Measurements from ENCODE around the gene CENPC.
A peak's percentile ranks its signal among the peaks of the same experiment; 100 is the strongest.
"Not testable (repeated sequence)": the region's sequence is repeated elsewhere in the genome, so short reads cannot be mapped to it uniquely, and the experiment has no call there.

CENPC gene

GRCh38 chr4:67546971-67547370 lies 1.7 kb upstream of the CENPC start:
- Mint-ChIP-seq H3K27me3 (no peaks in the 10 kb centered on the region), H3K4me1 (peaks cover 29% of the 10 kb centered on the region), H3K9me3 (no peaks in the 10 kb centered on the region), H3K27ac (ENCODE audit: low read depth) (no peak overlapping the region), H3K4me3 (no peak overlapping the region), H3K36me3 (ENCODE audit: insufficient read depth) (peaks cover 13% of the 10 kb centered on the region)
- no peak for ATAC-seq (replicated peaks; ENCODE audit: extremely low read depth, poor library complexity, severe bottlenecking)
- no peak for DNase-seq (ENCODE audit: low spot score in 2 of 2)

GRCh38 chr4:67546004-67546356 lies 677 bp upstream of the CENPC start:
- H3K36me3 Mint-ChIP-seq (ENCODE audit: insufficient read depth): peaks cover 18% of the 10 kb centered on the region
- H3K27ac Mint-ChIP-seq (ENCODE audit: low read depth): peak overlapping the region; percentile 100
- DNase-seq (ENCODE audit: low spot score in 2 of 2): no peak
- peaks cover 35% of the 10 kb centered on the region for H3K4me1 Mint-ChIP-seq
- ATAC-seq (replicated peaks; ENCODE audit: extremely low read depth, poor library complexity, severe bottlenecking): no peak
- H3K9me3 Mint-ChIP-seq: no peaks in the 10 kb centered on the region
- peak overlapping the region; percentile 97 for H3K4me3 Mint-ChIP-seq
- H3K27me3 Mint-ChIP-seq: no peaks in the 10 kb centered on the region

- Mint-ChIP-seq H3K4me1 (peaks cover 42% of the 10 kb centered on the region), H3K36me3 (ENCODE audit: insufficient read depth) (peaks cover 39% of the 10 kb centered on the region), H3K27me3 (no peaks in the 10 kb centered on the region), H3K27ac (ENCODE audit: low read depth) (no peak overlapping the region), H3K4me3 (no peak overlapping the region), H3K9me3 (no peaks in the 10 kb centered on the region)
- DNase-seq (ENCODE audit: low spot score in 2 of 2): no peak
- ATAC-seq (replicated peaks; ENCODE audit: extremely low read depth, poor library complexity, severe bottlenecking): no peak
These were observed 3.2 kb downstream of the CENPC start for GRCh38 chr4:67542076-67542475.

GRCh38 chr4:67539830-67540229 lies 5.5 kb downstream of the CENPC start:
- no peak overlapping the region for H3K27ac Mint-ChIP-seq (ENCODE audit: low read depth)
- peaks cover 54% of the 10 kb centered on the region for H3K4me1 Mint-ChIP-seq
- ATAC-seq (replicated peaks; ENCODE audit: extremely low read depth, poor library complexity, severe bottlenecking): no peak

GRCh38 chr4:67535280-67535840 lies 9.9 kb downstream of the CENPC start:
- H3K27ac Mint-ChIP-seq (ENCODE audit: low read depth): no peak overlapping the region
- no peak overlapping the region for H3K4me3 Mint-ChIP-seq
- ATAC-seq (replicated peaks; ENCODE audit: extremely low read depth, poor library complexity, severe bottlenecking): no peak
- H3K9me3 Mint-ChIP-seq: no peaks in the 10 kb centered on the region
- DNase-seq (ENCODE audit: low spot score in 2 of 2): no peak
- no peaks in the 10 kb centered on the region for H3K27me3 Mint-ChIP-seq
- peaks cover 31% of the 10 kb centered on the region for H3K4me1 Mint-ChIP-seq
- H3K36me3 Mint-ChIP-seq (ENCODE audit: insufficient read depth): peaks cover 62% of the 10 kb centered on the region

More at GRCh38 chr4:67539830-67540229, 5.5 kb downstream of the CENPC start:
- Mint-ChIP-seq H3K27me3 (no peaks in the 10 kb centered on the region), H3K9me3 (no peaks in the 10 kb centered on the region), H3K36me3 (ENCODE audit: insufficient read depth) (peaks cover 47% of the 10 kb centered on the region), H3K4me3 (no peak overlapping the region)
- DNase-seq (ENCODE audit: low spot score in 2 of 2): no peak

- no peaks in the 10 kb centered on the region for H3K9me3 Mint-ChIP-seq
These were observed 12.2 kb downstream of the CENPC start for GRCh38 chr4:67533112-67533511.

GRCh38 chr4:67532397-67532796 lies 12.9 kb downstream of the CENPC start:
- not testable (repeated sequence) for DNase-seq (ENCODE audit: low spot score in 2 of 2); ATAC-seq (replicated peaks; ENCODE audit: extremely low read depth, poor library complexity, severe bottlenecking); H3K27ac Mint-ChIP-seq (ENCODE audit: low read depth); H3K4me3 Mint-ChIP-seq; H3K27me3 Mint-ChIP-seq; H3K9me3 Mint-ChIP-seq
- Mint-ChIP-seq H3K4me1 (peaks cover 34% of the 10 kb centered on the region), H3K36me3 (ENCODE audit: insufficient read depth) (peaks cover 60% of the 10 kb centered on the region)

More at GRCh38 chr4:67533112-67533511, 12.2 kb downstream of the CENPC start:
- peaks cover 32% of the 10 kb centered on the region for H3K4me1 Mint-ChIP-seq
- DNase-seq (ENCODE audit: low spot score in 2 of 2) (no peak), ATAC-seq (replicated peaks; ENCODE audit: extremely low read depth, poor library complexity, severe bottlenecking) (no peak)
- no peak overlapping the region for H3K4me3 Mint-ChIP-seq
- H3K36me3 Mint-ChIP-seq (ENCODE audit: insufficient read depth): peaks cover 64% of the 10 kb centered on the region
- no peak overlapping the region for H3K27ac Mint-ChIP-seq (ENCODE audit: low read depth)
- H3K27me3 Mint-ChIP-seq: no peaks in the 10 kb centered on the region

- Mint-ChIP-seq H3K36me3 (ENCODE audit: insufficient read depth) (peaks cover 59% of the 10 kb centered on the region), H3K4me3 (no peak overlapping the region), H3K27ac (ENCODE audit: low read depth) (no peak overlapping the region), H3K9me3 (no peaks in the 10 kb centered on the region), H3K27me3 (no peaks in the 10 kb centered on the region), H3K4me1 (peaks cover 41% of the 10 kb centered on the region)
- no peak for ATAC-seq (replicated peaks; ENCODE audit: extremely low read depth, poor library complexity, severe bottlenecking)
- DNase-seq (ENCODE audit: low spot score in 2 of 2): no peak
These were observed 13.8 kb downstream of the CENPC start for GRCh38 chr4:67531379-67531962.

GRCh38 chr4:67524140-67524539 lies 21.2 kb downstream of the CENPC start:
- not testable (repeated sequence) for DNase-seq (ENCODE audit: low spot score in 2 of 2); ATAC-seq (replicated peaks; ENCODE audit: extremely low read depth, poor library complexity, severe bottlenecking); H3K9me3 Mint-ChIP-seq; H3K27me3 Mint-ChIP-seq
- H3K4me1 Mint-ChIP-seq: peaks cover 80% of the 10 kb centered on the region
- peaks cover 22% of the 10 kb centered on the region for H3K36me3 Mint-ChIP-seq (ENCODE audit: insufficient read depth)
- peak overlapping the region; percentile 23 for H3K4me3 Mint-ChIP-seq
- peak overlapping the region; percentile 63 for H3K27ac Mint-ChIP-seq (ENCODE audit: low read depth)

- Mint-ChIP-seq H3K27me3 (no peaks in the 10 kb centered on the region), H3K4me3 (peak overlapping the region; percentile 23), H3K36me3 (ENCODE audit: insufficient read depth) (peaks cover 22% of the 10 kb centered on the region), H3K4me1 (peaks cover 71% of the 10 kb centered on the region), H3K9me3 (no peaks in the 10 kb centered on the region), H3K27ac (ENCODE audit: low read depth) (peak overlapping the region; percentile 63)
- no peak for DNase-seq (ENCODE audit: low spot score in 2 of 2)
- ATAC-seq (replicated peaks; ENCODE audit: extremely low read depth, poor library complexity, severe bottlenecking): peak; percentile 69
These were observed 22.2 kb downstream of the CENPC start for GRCh38 chr4:67522851-67523671.

GRCh38 chr4:67522230-67522629 lies 23.1 kb downstream of the CENPC start:
- no peak for DNase-seq (ENCODE audit: low spot score in 2 of 2)
- ATAC-seq (replicated peaks; ENCODE audit: extremely low read depth, poor library complexity, severe bottlenecking): no peak

GRCh38 chr4:67521506-67521905 lies 23.8 kb downstream of the CENPC start:
- no peaks in the 10 kb centered on the region for H3K27me3 Mint-ChIP-seq
- H3K36me3 Mint-ChIP-seq (ENCODE audit: insufficient read depth): peaks cover 31% of the 10 kb centered on the region
- H3K4me3 Mint-ChIP-seq: no peak overlapping the region
- H3K9me3 Mint-ChIP-seq: no peaks in the 10 kb centered on the region
- ATAC-seq (replicated peaks; ENCODE audit: extremely low read depth, poor library complexity, severe bottlenecking) (no peak), DNase-seq (ENCODE audit: low spot score in 2 of 2) (no peak)
- H3K4me1 Mint-ChIP-seq: peaks cover 63% of the 10 kb centered on the region
- no peak overlapping the region for H3K27ac Mint-ChIP-seq (ENCODE audit: low read depth)

More at GRCh38 chr4:67522230-67522629, 23.1 kb downstream of the CENPC start:
- Mint-ChIP-seq H3K36me3 (ENCODE audit: insufficient read depth) (peaks cover 28% of the 10 kb centered on the region), H3K4me3 (no peak overlapping the region), H3K27me3 (no peaks in the 10 kb centered on the region), H3K9me3 (no peaks in the 10 kb centered on the region), H3K4me1 (peaks cover 70% of the 10 kb centered on the region), H3K27ac (ENCODE audit: low read depth) (no peak overlapping the region)

- H3K4me3 Mint-ChIP-seq: no peak overlapping the region
- H3K9me3 Mint-ChIP-seq: no peaks in the 10 kb centered on the region
- peaks cover 35% of the 10 kb centered on the region for H3K36me3 Mint-ChIP-seq (ENCODE audit: insufficient read depth)
- H3K27ac Mint-ChIP-seq (ENCODE audit: low read depth): no peak overlapping the region
- H3K4me1 Mint-ChIP-seq: peaks cover 50% of the 10 kb centered on the region
- no peaks in the 10 kb centered on the region for H3K27me3 Mint-ChIP-seq
- DNase-seq (ENCODE audit: low spot score in 2 of 2): no peak
- ATAC-seq (replicated peaks; ENCODE audit: extremely low read depth, poor library complexity, severe bottlenecking): no peak
These were observed 25.2 kb downstream of the CENPC start for GRCh38 chr4:67520141-67520540.
